Measurements from ENCODE around the gene INSC.

INSC gene

DNA sequence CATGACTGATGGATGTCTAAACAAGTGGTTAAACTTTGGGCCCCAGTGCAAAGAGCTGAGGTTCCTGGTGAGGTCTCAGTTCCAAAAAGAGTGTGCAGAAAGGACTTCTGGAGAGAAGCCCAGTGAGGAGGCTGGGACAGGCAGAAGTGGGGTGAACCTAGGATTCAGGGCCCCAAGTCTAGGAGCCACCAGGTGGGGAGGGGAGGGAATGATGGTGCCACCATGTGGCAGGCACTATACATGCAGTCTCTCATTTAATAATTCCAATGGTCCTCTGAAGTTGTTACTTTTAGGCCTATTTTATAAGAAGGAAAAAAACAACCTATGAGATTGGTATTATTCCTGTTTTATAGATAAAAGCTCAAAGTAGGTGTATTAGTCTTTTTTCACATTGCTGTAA, 102.0 kb downstream of the INSC start:
- no peak overlapping the region for H3K4me3 ChIP-seq (ENCODE audit: low read length)
- TF ChIP-seq ZNF274 (IDR thresholded peaks at IDR 0.05; ENCODE audit: low read depth, low read length), result no peak

DNA sequence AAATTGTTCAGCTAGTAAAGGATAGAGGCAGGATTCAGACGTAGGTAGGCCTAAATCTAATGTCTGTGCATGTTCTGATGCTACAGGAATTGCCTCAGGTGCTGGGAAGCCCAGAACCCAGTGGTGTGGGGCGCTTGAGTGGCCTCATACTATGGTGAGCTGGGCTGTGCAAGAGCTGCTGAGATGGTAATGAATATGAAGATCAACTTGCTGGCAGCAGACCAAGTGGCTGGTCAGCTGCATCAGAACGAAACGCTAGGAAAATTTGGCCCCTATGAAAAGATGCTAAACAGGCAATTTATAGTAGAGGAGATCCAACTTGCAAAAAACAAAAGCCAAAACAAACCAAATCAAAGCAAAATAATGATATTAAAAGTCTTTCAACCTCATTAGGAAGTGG, 102.7 kb downstream of the INSC start:
- TF ChIP-seq ZNF274 (IDR thresholded peaks at IDR 0.05; ENCODE audit: low read depth, low read length), result no peak
- no peak overlapping the region for H3K4me3 ChIP-seq (ENCODE audit: low read length)

DNA sequence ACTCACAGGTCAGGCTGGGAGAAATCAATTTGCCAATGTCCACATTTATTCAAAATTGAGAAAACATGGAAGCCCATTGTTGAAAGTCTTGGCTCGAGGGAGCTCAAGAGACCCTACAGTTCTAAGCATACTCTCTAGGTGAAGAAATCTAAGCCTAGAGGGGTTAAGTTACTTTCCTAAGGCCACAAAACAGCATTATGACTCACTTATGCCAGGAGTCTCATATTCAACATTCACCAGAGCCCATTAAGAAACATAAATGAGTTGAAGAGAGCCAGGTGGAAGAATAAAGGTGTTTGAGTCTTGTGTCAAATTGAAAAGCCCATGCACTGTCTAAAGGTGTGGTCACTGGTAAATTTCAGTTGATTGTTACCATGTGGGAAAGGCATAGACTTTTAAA, 108.1 kb downstream of the INSC start:
- TF ChIP-seq ZNF274 (IDR thresholded peaks at IDR 0.05; ENCODE audit: low read depth, low read length), result no peak
- H3K4me3 ChIP-seq (ENCODE audit: low read length), result no peak overlapping the region

DNA sequence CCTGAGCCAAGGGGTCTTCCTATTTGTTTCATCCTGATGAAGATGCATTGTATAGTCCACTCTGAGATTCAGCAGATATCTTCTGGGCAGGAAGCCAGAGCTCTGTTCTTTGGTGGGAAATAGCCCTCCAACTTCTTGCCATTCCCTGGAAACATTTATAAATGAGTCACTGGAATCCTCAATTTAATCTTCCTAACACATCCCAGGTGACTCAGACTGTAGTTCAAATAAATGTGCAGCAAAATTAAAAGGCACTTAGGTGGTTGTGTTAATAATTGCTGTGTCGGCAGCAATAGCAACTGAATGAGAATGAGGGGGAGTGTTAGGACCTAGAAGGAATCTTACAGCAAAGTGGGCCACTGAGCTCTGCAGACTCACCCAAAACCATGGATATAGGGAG, 108.6 kb downstream of the INSC start:
- H3K4me3 ChIP-seq (ENCODE audit: low read length), result no peak overlapping the region
- no peak for TF ChIP-seq ZNF274 (IDR thresholded peaks at IDR 0.05; ENCODE audit: low read depth, low read length)

DNA sequence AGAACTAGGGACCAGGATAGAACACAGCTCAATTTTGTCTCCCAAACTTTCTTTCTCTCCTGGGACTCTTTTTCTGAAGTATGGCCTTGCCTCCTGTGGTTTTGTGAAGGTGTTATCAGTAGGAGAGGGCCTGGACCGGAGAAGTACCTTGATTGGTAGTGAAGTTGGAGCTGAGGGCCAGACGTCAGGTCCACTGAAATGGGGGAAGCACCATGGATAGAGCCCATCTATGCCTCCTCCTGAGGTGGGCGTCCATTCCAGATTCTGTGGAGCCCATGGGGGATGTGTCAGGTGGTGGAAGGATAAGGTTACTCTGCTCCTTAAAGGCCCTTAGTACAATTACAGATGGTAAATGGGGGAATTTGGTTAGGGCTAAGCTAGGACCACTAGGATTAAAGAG, 109.7 kb downstream of the INSC start:
- TF ChIP-seq ZNF274 (IDR thresholded peaks at IDR 0.05; ENCODE audit: low read depth, low read length), result no peak
- no peak overlapping the region for H3K4me3 ChIP-seq (ENCODE audit: low read length)

DNA sequence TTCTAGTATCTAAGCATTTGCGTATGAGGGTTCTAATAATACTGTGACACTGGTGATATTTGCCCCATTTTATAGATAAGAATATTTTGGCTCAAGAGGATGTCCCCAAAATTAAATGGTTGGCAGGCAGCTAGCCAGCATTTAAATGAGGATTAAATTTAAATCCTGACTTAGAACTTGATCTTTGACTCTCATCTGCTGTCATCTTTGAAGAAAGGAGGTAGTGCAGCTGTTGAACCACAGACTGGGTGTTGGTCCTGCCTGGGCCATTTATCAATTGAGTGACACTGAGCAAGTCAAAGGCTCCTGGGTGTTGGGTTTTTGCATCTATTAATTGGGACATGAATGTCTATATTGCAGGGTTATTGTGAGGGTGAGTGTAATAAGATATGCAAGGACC, 112.3 kb downstream of the INSC start:
- H3K4me3 ChIP-seq (ENCODE audit: low read length), result no peak overlapping the region
- no peak for TF ChIP-seq ZNF274 (IDR thresholded peaks at IDR 0.05; ENCODE audit: low read depth, low read length)

DNA sequence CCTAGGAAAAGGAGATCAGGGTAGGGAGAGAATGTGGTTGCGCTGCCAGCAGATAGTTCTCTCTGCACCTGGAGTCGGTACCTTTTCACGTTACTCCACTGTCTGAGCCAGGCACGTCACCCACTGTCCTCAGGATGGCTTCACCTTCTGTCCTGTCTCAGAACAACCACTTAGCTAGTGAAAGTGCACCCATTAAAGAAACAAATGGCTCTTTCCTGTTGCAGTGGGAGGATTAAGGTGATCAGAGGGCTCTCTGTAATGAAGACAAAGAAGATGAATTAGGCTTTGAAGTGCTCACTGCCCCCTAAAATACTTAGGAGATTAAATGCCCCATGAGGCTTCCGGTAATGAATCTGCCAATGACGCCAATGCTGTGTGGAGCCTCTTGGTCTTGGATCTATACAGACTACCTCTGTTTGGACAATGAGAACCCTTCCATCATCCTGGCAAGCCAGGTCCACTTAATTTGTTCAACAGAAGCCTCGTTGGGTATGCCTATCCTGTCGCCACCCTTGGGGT, 113.7 kb downstream of the INSC start:
- H3K4me3 ChIP-seq (ENCODE audit: low read length), result no peak overlapping the region
- TF ChIP-seq ZNF274 (IDR thresholded peaks at IDR 0.05; ENCODE audit: low read depth, low read length), result no peak

DNA sequence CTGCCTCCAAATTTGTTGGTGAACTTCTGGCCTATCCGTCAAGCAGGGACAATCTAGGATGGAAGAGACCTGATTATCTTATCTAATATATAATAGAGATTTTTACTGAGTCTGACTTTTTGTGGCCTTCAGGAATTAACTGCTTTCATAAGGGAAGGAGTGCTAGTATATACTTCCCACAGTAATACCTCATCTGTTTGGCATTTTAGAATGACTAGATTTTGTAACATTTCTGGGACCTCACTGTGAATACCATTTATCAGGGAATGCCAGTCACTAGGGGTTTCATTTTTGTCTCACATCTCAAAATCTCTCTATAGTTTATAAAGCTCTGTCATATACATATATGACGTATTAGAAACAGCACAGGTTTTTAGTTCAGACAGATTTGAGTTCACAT, 114.3 kb downstream of the INSC start:
- no peak for TF ChIP-seq ZNF274 (IDR thresholded peaks at IDR 0.05; ENCODE audit: low read depth, low read length)

DNA sequence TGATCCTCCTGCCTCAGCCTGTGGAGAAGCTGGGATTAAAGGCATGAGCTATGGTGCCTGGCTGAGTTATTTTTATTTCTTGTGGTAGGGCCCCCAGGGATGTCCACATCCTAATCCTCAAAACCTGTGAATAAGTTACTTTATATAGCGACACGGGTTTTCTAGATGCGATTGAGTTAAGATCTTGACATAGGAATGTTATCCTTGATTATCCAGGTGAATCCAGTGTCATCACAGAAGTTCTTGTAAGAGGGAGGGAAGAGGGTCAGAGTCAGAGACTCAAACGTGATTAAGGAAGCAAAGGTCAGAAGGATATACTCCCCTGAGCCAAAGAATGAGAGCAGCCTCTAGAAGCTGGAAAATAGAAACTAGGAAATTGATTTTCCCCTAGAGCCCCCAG, 117.8 kb downstream of the INSC start:
- TF ChIP-seq ZNF274 (IDR thresholded peaks at IDR 0.05; ENCODE audit: low read depth, low read length), result no peak
- H3K4me3 ChIP-seq (ENCODE audit: low read length), result no peak overlapping the region

More for the DNA sequence above, 114.3 kb downstream of the INSC start:
- H3K4me3 ChIP-seq (ENCODE audit: low read length), result no peak overlapping the region

DNA sequence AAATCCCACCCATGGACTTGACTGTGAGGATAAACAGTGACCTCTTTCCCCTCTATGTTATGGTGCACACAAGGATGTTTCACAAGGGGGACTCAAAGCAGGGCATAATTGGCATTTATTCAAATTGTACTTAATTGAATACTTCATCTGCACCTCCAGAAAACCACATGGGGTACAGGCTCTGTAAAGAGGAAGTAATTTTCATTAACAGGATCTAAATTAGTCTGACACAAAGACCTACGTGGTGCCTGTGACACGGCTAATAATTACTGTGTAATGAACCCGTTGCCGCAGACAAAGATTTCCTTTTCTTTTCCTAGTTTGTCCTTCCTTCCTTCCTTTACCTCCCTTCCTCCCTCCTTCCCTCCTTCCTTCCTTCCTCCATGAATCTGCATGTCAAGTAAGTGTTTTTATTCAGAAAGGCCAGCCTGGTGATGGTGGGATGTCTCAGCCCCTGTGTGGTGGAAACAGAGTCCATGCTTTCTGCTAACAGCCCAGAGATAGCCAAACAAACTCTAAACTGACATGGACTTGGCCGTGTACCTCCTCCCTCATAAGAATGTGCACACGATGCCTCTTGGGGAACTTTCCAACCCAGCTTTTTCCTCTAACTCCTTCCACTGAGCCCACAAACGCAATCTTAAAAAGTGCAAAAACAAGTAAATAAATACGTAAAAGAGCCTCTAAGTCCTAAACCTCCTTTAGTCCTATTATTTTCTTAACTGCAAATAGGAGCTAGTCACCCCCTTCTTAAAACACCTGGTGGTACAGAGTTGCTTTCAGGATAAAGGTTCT, 118.8 kb downstream of the INSC start:
- no peak for TF ChIP-seq ZNF274 (IDR thresholded peaks at IDR 0.05; ENCODE audit: low read depth, low read length)
- no peak overlapping the region for H3K4me3 ChIP-seq (ENCODE audit: low read length)

DNA sequence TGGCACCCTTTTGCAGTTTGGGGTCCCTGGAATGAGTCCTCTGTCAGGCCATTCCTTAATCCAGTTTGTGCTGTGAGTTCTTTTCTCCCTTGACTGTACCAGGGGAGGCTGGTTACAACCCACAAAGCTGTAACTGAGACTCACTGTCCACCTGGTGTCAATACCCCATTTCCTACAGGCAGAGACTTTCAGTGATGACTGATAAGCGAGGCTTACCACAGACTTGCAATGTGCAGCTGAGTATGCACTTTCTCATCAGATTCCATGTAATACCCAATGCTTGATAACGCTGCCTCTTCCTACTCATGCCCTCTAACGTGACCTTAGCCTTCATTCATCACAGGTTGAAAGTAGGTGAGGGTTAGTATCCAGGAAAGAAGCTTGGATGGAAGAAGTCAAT, 120.1 kb downstream of the INSC start:
- no peak overlapping the region for H3K4me3 ChIP-seq (ENCODE audit: low read length)
- no peak for TF ChIP-seq ZNF274 (IDR thresholded peaks at IDR 0.05; ENCODE audit: low read depth, low read length)

DNA sequence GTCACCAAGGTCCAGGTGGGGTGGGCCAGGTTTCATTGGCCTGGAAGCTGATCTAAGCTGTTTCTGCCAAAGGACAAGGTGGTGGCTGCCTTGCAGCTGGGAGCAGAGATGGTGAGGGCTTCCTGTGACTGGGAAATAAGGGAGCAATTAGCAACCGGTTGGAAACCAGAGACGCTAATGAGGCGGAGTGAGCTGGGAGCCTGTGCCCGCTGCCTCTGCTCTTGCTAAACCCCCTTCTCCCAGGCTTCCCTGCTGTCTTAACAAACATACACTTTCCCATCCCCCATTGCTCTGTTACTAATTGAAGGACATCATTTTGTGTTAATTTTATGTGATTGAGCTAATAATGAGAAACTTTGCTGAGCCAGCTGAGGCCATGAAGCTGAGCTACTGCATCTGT, 121.8 kb downstream of the INSC start:
- no peak for TF ChIP-seq ZNF274 (IDR thresholded peaks at IDR 0.05; ENCODE audit: low read depth, low read length)
- H3K4me3 ChIP-seq (ENCODE audit: low read length), result no peak overlapping the region

DNA sequence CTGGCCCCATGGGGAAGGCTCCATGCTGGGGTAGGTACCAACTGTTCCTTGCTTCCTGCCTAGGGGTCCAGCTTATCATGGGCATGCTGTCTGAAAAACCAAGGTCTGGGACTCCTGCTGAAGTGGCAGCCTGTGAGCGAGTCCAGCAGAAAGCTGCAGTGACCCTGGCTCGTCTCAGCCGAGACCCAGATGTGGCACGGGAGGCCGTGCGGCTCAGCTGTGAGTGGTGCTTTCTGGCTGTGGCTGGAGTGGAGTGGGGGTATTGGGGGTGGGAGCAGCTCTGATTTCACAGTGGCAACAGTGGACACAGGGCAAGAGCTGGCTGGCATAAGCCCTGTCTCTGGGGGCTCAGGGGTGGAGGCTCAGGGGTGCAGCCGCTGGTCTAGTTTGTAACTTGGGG, 124.1 kb downstream of the INSC start:
- no peak for TF ChIP-seq ZNF274 (IDR thresholded peaks at IDR 0.05; ENCODE audit: low read depth, low read length)
- no peak overlapping the region for H3K4me3 ChIP-seq (ENCODE audit: low read length)

DNA sequence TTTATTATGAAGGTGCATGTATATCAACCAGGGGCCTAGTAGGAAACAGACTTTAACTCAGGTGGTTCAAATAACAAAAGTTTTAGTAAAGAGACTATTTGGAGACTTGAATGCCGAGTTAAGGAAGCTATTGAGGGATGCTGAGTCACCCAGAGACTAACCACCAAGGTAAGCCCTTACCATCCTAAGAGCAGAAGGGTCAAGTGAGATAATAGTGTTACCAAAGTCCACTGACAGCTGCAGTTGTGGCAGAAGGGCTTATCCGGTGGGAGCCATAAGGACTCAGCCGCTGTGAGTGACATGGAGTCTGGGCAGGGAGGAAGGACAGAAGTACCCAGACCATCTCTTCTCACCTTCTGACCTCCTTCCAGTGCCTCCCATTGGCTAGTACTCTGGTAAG, 134.0 kb downstream of the INSC start:
- no peak for TF ChIP-seq ZNF274 (IDR thresholded peaks at IDR 0.05; ENCODE audit: low read depth, low read length)
- no peak overlapping the region for H3K4me3 ChIP-seq (ENCODE audit: low read length)

DNA sequence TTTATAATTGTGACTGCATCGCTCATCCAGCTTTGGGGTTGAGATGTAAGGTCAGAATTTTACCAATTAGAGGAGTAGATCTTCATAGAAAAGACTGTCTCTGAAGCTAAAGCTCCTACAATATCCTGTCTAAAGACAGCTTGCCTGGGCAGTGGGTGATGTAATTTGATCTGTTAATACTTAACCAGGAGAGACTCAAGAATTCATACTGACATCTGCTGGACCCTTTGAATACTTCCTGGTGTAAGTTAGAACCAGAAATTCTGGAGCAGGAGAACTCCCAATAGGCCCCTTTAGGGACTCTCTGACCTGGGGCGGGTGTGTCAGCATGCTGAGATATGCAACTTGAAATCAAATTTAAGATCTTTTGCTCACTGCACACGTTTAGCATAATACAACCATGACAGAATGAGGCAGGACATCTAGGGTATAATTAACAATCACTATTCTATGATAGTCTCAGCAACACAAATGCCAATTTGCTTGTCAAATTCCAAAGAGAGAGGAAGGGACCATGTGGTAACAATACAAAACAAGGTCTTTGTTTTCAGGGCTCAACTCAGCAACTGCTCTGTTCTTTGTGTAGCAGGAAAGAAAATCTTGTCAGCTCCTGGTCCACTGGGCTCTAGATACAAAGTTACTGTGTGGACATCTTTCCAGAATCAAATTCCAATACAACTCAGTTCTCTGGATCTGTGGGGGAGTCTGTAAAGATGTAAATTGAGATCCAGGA, 143.9 kb downstream of the INSC start:
- no peak for TF ChIP-seq ZNF274 (IDR thresholded peaks at IDR 0.05; ENCODE audit: low read depth, low read length)
- H3K4me3 ChIP-seq (ENCODE audit: low read length), result no peak overlapping the region

All from GM08714 (cell line).